NB4 (cell line): ENCODE results near the gene SKIC2.

Experiments
- CTCF ChIP-seq: IDR thresholded peaks from one replicate; pipeline ENCODE4 v1.5.1; 2012; ENCODE audit warnings: low read depth, low read length
- MAX ChIP-seq: IDR thresholded peaks from 2 replicates; pipeline ENCODE4 v1.6.1; 2011; ENCODE audit warnings: low read depth, low read length
- POLR2A ChIP-seq: IDR thresholded peaks from 2 replicates; pipeline ENCODE4 v1.6.1; 2011; ENCODE audit warnings: mild to moderate bottlenecking; ENCODE audit not compliant: insufficient read length; ENCODE audit errors: extremely low read depth

GRCh38 chr6:31918069-31918720 lies 40.8 kb upstream of the SKIC2 start:
- TF ChIP-seq CTCF (no peak), MAX (no peak), POLR2A (no peak)
